Endometrial microvascular endothelial cells (primary cell): Measurements from ENCODE around the gene MSANTD1. TPM values are rescaled to one million over a fixed set of nuclear protein-coding genes. Genes with fewer than 3 reads are reported as not detected.

Experiments
- in situ Hi-C: cut with HindIII; loops from 2 replicates; pipeline ENCODE4 v1.10.0; 2017; ENCODE audit warnings: low sequenced_read_pairs, low pct_unique_long_range_greater_than_20kb; ENCODE audit errors: inconsistent ontology term
- total RNA-seq: library from RNA; depleted of rRNA; stranded (reverse); fragments of >200 nt; gene quantifications from one replicate; pipeline ENCODE4 v1.2.3, GENCODE V29; 2015; ENCODE audit errors: inconsistent ontology term

Gene MSANTD1
- total RNA-seq, 1 donor from 2014 or later, result not detected

DNA sequence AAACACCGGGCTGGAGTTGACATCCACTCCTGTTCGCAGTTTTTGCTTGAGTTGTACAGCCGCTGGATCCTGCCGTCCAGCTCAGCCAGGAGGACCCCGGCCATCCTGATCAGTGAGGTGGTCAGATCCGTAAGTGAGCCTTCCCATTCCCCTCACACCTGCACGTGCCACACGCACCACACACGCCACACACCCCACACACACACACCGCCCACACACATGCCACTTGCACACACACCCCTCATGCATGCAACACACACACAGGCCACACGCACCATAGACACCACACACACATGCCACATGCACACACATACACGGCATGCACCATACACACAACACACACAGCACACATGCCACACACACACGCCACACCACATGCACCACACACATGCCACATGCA is 20.1 kb upstream of the MSANTD1 start:
- in situ Hi-C loops, result no loop called here

DNA sequence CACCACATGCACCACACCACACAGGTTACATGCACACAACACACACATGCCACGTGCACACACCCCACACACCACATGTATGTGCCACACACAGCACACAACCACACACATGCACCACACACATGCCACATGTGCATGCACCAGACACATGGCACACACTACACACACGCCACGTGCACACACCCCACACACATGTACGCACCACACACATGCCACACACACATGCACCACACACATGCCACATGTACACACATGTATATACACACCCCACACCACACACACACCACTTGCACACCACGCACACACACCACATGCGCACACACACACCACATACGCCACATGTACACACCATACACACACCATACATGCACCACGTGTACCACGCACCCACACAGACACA is 19.6 kb upstream of the MSANTD1 start:
- in situ Hi-C loops, result no loop called here

DNA sequence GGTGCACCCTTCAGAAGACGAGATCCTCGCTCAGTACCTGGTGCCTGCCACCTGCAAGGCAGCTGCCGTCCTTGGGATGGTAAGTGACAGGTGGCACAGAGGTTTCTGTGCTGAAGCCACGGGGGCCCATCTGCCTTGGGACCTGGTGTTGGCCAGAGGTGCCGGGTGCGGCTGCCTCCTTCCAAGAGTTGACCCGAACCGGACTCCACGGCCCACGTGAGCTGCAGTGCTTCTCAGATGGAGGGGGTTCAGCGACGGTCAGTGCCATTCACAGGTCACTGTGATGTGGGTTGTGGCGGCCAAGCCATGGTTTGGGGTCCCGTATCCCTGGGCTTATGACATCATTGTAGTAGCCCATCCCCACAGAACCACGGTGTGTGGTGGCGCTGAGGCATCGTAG is 19.0 kb upstream of the MSANTD1 start:
- in situ Hi-C loops, result no loop called here

DNA sequence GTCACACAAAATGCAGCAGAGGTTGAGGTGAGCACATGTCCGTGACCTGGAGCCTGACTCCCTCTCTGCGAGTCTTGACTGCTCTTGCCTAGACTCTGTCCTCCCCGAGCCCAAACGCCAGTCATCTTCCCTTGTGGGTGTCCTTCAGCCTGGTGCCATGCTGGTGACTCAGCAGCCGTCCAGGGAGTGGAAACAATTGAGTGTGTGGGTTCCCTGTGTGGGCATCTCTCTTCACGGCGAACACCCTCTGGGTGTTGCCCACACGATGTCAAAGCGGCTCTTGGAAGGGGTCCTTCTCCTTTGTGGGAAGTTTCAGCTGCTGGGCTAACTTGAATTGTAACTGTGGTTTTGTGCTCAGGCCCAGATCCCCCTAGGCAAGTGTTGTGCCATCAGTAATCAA is 17.5 kb upstream of the MSANTD1 start:
- in situ Hi-C loops, result no loop called here

DNA sequence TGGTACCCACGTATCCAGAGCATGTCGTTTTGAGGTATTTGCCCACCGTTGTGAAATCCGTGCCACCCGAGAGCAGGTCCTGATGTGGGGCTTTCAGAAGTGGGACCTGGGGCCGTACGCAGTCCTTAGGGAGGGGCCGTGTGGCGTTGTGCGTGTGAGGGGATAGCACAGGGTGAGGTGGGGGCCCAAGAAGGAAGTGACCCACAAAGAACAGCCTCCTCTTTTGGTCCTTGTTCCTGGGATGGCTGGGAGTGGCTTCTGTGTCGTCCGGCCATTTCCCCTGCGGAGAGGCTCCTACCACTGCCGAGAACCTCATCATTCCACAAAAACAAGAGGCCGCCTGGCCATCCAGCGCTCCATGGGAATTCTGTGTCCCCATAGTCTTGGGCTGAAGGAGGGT is 17.0 kb upstream of the MSANTD1 start:
- in situ Hi-C loops, result no loop called here

DNA sequence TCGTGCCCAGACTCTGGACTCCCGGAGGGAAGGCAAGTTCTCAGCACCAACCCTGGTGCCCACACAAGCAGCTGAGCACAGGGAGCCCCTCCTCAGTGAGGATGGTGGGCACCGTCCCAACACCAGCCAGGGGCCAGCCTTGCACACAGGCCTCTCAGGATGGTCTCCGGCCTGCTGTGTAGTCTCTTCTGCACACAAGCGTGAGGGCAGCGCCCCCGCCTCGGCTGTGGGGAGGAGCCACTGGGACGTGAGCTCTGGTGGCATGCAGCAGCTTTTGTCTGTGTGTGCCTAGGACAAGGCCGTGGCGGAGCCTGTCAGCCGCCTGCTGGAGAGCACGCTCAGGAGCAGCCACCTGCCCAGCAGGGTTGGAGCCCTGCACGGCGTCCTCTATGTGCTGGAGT is 16.1 kb upstream of the MSANTD1 start:
- in situ Hi-C loops, result no loop called here

DNA sequence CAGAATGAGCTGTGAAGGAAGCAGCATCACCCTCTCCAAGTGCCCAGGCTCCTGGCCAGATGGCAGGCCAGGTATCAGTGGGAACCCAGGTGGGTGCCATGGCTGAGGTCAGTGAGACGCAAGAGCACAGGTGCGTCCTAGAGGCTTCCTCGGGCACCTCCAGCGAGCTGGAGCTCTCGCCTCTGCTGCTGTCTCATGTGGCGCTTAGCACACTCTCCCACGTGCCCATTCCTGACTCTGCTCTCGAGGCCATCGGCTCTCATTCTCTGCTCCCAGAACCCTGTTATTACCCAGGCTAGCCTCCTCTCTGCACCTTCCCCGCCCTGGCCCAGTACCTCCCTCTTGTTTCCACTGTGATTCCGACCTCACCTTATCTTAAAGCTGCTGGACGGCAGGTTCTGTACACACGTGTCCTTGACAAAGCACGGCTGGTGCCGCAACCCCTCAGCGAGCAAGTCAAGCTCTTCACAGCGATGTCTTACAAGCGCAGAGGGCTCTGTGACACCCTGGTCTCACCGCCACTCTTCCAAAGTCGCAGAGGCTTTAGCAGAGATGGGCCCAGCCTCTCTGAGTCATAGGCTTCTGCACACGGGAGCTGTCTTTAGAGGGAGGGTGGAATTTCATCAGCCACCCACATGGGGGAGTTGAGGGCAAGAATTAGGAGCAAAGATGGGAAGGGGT is 15.4 kb upstream of the MSANTD1 start:
- in situ Hi-C loops, result no loop called here

DNA sequence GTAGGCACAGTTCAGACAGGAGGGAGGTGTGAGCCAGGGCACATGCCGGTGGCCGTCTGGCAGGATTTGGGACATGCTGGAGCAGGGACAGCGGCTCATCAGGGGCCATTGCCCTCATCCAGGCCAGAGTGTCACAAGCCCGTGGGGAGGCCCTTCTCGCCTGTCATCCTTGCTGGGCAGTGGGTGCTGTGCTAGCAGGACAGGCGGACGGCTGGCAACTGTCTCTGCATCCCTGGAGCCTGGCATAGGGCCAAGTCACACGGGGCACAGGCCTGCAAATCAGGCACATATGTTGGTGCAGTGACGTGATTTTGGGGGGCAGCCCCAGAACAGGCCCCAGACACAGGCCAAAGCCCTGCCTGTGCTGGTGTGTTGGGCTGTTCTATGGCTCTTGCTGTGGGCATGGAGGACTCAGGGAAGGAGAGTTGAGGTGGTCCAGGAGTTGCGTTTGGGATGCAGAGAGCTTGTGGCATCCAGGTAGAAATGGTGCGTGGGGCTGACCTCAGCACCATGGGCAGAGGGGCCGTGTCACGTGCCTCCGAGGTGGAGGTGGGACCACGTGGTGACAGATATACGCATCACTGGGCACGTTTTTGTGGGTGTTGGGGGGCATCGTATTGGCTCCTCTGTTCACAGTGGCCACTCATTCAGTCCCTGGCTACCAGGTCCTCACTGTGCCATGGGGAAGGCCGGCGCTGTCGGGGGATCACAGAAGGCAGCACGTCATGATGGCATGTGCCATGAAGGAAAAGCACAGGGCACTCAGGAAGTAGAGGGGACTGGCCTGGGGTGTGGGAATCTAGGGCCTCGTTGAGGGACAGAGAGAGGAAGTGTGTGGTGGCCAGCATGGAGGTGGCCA is 14.6 kb upstream of the MSANTD1 start:
- in situ Hi-C loops, result no loop called here

DNA sequence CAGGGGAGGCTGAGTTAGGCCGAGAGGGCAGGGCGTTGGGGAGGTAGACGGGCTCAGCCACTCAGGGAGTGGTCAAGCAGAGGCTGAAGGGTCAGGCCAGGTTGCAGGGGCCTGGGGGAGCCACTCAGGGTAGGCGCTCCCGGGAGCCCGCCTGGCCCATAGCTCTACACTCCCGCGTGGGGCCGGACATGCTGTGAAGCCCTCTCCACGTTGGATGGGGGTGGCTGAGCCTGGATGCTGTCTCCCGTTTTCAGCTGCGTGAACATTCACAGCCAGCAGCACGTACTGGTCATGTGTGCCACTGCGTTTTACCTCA is 14.0 kb upstream of the MSANTD1 start:
- in situ Hi-C loops, result no loop called here

DNA sequence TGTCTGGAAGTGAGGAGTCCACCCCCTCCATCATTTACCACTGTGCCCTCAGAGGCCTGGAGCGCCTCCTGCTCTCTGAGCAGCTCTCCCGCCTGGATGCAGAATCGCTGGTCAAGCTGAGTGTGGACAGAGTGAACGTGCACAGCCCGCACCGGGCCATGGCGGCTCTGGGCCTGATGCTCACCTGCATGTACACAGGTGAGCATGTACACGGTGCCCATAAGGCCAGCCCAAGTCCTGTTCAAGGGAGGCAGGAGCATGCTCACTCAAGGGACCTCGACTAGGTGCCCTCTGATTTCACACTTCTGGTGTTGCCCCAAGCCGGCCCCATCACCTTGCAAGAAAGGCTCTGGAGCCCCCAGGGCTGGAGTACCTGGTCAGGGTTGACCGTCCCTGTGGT is 13.4 kb upstream of the MSANTD1 start:
- in situ Hi-C loops, result no loop called here

DNA sequence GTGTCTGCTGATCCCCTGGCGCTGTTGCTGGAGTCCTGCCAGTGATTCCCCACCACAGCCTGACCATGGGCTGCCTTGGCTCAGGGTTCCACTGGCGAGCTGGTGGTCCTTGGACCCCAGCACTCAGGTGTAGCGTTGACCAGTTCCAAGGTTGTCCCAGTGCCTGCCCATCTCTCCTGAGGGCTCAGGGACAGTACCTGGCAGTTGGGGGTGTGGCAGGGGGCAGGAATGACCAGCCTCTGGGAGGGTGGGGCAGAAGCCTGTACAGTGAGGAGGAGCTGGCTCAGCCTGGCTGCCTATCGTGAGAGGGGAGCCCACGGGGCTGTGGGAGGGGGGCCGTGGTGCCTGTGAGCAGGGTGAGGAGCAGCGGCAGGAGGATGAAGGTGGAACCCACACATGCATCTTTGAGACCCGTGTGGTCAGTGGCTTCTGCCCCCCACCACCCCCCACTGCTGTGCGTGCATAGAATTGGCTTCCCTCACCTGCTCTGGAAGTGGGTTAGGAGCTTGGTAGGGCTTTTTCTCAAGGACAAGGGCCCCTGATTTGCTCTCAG is 12.6 kb upstream of the MSANTD1 start:
- in situ Hi-C loops, result no loop called here

DNA sequence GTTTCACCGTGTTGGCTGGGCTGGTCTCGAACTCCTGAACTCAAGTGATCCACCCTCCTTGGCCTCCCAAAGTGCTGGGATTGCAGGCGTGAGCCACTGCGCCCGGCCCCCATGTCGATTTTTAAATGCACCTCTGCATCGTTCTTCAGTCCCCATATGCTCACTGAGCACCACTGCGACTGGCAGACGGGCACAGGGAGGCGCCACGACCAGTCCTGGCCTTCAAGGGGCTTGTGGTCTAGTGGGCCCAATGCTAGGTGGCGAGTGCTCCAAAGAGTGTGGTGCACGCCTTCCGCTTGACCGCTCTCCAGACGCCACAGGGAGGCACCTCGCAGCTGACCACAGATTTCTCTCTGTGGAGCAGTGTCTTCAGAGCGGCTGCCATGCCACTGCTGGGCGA is 11.7 kb upstream of the MSANTD1 start:
- in situ Hi-C loops, result no loop called here

DNA sequence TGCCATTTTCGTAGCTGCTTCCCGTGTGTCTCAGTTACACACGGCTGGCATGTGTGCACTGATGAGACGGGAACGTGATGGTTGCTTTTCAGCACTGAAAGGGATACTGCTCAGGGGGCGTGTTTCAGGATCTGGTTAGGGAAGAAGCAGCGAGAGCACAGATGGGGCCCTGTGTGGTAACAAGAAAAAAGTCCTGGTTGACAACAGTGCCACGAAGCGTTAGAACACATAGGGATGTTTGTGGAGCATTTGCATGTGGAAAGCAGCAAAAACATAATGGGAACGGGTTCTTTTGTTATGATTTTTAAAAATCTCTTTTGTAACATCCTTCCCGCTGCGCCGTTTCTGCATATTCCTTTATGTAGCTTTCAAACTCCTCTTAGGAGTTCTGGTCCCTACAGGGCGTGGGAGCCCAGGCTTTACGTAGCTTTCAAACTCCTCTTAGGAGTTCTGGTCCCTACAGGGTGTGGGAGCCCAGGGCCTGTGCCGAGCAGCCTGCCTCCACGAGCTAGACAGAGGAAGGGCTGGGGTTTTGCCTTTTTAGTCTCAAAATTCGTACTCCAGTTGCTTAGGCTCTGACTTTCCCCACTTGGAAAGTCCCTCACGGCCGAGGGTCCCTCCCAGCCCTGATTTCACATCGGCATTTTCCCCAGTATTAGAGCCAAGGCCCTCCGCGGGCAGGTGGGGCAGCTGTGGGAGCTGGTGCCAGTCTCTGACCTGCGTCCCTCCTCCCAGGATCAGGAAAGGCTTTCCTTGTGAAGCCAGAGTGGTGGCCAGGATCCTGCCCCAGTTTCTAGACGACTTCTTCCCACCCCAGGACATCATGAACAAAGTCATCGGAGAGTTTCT is 11.0 kb upstream of the MSANTD1 start:
- in situ Hi-C loops, result no loop called here

DNA sequence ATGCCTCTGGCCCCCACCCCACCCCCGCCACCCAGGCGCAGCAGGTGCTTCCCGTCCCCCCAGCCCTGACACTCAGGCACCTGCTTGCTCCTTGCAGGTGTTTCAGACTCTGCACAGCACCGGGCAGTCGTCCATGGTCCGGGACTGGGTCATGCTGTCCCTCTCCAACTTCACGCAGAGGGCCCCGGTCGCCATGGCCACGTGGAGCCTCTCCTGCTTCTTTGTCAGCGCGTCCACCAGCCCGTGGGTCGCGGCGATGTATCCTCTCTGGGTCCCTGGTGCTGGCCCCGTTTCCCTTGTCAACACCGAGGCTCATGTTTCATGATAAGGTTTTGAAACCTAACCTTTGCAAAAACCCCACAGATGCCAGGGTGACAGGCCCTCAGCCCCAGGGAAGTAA is 10.2 kb upstream of the MSANTD1 start:
- in situ Hi-C loops, result no loop called here

DNA sequence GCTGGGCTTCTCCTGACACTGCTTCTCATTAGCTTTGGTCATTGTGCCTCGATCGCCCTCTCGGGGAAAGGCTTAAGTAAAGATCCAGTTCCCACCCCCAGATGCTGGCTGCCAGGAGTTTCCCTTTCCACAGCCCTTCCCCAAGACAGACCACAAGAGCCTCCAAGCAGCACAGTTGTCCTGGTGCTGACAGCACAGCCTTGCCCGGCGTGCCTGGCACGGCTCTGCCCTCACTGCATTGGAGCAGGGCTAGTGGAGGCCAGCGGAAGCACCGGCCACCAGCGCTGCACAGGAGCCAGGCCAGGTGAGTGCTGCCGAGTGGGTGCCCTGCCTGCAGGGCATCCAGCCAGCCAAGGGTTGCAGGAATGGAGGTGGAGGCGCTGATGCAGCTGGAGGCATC is 9.7 kb upstream of the MSANTD1 start:
- in situ Hi-C loops, result no loop called here

DNA sequence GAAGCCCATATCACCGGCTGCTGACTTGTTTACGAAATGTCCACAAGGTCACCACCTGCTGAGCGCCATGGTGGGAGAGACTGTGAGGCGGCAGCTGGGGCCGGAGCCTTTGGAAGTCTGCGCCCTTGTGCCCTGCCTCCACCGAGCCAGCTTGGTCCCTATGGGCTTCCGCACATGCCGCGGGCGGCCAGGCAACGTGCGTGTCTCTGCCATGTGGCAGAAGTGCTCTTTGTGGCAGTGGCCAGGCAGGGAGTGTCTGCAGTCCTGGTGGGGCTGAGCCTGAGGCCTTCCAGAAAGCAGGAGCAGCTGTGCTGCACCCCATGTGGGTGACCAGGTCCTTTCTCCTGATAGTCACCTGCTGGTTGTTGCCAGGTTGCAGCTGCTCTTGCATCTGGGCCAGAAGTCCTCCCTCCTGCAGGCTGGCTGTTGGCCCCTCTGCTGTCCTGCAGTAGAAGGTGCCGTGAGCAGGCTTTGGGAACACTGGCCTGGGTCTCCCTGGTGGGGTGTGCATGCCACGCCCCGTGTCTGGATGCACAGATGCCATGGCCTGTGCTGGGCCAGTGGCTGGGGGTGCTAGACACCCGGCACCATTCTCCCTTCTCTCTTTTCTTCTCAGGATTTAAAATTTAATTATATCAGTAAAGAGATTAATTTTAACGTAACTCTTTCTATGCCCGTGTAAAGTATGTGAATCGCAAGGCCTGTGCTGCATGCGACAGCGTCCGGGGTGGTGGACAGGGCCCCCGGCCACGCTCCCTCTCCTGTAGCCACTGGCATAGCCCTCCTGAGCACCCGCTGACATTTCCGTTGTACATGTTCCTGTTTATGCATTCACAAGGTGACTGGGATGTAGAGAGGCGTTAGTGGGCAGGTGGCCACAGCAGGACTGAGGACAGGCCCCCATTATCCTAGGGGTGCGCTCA is 8.7 kb upstream of the MSANTD1 start:
- in situ Hi-C loops, result no loop called here

DNA sequence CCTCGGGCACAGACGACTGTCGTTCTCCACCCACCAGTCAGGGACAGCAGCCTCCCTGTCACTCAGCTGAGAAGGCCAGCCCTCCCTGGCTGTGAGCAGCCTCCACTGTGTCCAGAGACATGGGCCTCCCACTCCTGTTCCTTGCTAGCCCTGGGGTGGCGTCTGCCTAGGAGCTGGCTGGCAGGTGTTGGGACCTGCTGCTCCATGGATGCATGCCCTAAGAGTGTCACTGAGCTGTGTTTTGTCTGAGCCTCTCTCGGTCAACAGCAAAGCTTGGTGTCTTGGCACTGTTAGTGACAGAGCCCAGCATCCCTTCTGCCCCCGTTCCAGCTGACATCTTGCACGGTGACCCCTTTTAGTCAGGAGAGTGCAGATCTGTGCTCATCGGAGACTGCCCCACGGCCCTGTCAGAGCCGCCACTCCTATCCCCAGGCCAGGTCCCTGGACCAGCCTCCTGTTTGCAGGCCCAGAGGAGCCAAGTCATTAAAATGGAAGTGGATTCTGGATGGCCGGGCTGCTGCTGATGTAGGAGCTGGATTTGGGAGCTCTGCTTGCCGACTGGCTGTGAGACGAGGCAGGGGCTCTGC is 7.9 kb upstream of the MSANTD1 start:
- in situ Hi-C loops, result no loop called here

DNA sequence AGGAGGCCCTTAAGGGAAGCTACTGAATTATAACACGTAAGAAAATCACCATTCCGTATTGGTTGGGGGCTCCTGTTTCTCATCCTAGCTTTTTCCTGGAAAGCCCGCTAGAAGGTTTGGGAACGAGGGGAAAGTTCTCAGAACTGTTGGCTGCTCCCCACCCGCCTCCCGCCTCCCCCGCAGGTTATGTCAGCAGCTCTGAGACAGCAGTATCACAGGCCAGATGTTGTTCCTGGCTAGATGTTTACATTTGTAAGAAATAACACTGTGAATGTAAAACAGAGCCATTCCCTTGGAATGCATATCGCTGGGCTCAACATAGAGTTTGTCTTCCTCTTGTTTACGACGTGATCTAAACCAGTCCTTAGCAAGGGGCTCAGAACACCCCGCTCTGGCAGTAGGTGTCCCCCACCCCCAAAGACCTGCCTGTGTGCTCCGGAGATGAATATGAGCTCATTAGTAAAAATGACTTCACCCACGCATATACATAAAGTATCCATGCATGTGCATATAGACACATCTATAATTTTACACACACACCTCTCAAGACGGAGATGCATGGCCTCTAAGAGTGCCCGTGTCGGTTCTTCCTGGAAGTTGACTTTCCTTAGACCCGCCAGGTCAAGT is 6.9 kb upstream of the MSANTD1 start:
- in situ Hi-C loops, result no loop called here
